ENCODE measurements around the gene ATP1B4.

GRCh38 chrX:120358737-120359456 lies 3.0 kb upstream of the ATP1B4 start:
- TF ChIP-seq EZH2phosphoT487 (IDR thresholded peaks at IDR 0.05; ENCODE audit: borderline replicate concordance) = no peak
- TF ChIP-seq, protein P1, sequence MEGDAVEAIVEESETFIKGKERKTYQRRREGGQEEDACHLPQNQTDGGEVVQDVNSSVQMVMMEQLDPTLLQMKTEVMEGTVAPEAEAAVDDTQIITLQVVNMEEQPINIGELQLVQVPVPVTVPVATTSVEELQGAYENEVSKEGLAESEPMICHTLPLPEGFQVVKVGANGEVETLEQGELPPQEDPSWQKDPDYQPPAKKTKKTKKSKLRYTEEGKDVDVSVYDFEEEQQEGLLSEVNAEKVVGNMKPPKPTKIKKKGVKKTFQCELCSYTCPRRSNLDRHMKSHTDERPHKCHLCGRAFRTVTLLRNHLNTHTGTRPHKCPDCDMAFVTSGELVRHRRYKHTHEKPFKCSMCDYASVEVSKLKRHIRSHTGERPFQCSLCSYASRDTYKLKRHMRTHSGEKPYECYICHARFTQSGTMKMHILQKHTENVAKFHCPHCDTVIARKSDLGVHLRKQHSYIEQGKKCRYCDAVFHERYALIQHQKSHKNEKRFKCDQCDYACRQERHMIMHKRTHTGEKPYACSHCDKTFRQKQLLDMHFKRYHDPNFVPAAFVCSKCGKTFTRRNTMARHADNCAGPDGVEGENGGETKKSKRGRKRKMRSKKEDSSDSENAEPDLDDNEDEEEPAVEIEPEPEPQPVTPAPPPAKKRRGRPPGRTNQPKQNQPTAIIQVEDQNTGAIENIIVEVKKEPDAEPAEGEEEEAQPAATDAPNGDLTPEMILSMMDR (conservative IDR thresholded peaks at IDR 0.05; ENCODE audit: low read length) = no peak
